ENCODE results near the gene UBE2L3.

Gene UBE2L3

GRCh38 chr22:21646608-21647590 is 79.4 kb downstream of the UBE2L3 start:
- peak; percentile 73 for DNase-seq (ENCODE audit: low spot score)

DNA sequence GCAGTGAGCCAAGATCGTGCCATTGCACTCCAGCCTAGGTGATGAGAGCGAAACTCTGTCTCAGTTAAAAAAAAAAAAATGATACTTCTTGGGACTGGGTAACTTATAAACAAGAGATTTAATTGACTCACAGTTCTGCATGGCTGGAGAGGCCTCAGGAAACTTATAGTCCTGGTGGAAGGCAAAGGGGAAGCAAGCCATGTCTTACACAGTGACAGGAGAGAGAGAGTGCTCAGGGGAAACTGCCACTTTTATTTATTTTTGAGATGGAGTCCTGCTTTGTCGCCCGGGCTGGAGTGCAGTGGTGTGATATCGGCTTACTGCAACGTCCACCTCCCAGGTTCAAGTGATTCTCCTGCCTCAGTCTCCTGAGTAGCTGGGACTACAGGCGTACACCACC is 82.8 kb downstream of the UBE2L3 start:
- DNase-seq (ENCODE audit: low spot score), result no peak

DNA sequence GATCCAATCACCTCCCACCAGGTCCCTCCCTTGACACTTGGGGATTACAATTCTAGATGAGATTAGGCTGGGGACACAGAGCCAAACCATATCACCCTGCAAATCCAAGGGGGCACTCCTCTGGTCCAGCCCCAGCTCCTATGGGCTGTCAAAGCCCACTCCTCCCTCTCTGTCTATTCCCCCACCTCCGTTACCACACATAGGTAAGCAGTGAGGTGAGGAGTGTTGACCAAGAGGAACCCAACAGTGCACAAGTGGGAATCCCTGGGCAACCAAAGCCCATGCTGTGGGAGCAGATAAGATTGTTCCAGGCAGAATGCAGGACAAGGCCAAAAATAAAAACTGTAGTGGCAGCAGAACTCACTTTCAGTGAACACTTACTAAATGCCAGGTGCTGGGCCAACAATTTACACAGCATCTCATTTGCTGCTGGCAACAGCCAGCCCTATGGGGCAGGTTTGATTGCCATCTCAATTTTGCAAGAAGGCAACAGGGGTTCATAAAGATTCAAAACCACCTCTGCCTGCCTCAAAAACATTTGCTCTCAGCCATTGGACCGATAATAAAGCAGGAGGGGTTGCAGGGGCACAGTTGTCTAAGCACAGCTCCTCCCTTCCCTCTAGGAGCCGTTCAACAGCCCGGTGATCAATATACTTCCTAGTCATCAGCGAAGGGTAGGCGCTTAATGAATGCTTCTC is 83.5 kb downstream of the UBE2L3 start:
- DNase-seq (ENCODE audit: low spot score), result no peak

DNA sequence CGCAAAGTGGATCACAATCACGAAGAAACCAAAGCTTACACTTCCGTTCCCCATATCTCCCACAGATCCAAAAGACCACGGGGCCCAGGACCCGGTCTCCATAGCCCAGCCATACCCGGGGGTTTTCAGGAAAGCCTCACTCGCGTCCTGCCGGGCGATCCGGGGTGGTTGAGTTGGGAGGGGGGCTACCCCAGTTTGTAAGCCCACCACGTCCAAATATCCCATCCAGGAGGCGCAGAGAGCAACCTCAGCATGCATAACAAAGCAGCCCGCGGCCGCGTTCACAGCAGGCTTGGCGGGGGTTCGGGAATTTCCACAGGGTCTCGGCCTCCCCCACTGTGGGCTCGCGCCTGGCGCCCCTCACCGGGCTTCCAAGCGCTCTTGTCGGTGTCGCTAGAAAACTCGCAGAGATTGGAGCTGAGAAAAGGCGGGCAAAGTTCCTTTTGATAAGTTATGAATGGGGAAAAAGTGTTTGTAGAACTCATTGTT is 84.1 kb downstream of the UBE2L3 start:
- peak; percentile 31 for DNase-seq (ENCODE audit: low spot score)

DNA sequence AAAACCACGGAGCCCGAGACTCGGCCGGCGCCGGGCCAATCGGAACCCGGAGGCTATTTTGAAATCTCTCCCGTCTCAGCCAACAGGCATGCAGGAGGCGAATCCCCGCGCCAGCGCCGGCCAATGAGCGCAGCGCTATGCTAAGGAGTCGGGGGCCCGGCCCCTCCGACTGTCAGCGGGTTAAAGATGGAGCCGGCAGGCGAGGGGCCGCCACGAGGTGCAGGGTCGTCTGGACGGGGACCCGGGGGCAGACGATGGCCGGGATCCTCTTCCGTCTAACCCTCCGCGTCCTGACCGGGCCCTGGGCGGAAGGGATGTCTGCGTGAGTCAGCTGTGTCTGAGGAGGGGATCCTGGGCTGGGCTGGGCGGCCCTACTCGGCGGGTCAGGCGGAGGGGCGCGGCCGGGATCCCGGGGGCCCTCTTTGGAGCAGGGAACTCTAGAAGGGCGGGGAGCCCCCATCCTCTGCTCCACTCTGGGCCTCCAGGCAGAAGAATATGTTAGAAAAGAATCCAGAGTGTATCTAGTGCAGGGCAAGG is 84.6 kb downstream of the UBE2L3 start:
- peak; percentile 94 for DNase-seq (ENCODE audit: low spot score)

DNA sequence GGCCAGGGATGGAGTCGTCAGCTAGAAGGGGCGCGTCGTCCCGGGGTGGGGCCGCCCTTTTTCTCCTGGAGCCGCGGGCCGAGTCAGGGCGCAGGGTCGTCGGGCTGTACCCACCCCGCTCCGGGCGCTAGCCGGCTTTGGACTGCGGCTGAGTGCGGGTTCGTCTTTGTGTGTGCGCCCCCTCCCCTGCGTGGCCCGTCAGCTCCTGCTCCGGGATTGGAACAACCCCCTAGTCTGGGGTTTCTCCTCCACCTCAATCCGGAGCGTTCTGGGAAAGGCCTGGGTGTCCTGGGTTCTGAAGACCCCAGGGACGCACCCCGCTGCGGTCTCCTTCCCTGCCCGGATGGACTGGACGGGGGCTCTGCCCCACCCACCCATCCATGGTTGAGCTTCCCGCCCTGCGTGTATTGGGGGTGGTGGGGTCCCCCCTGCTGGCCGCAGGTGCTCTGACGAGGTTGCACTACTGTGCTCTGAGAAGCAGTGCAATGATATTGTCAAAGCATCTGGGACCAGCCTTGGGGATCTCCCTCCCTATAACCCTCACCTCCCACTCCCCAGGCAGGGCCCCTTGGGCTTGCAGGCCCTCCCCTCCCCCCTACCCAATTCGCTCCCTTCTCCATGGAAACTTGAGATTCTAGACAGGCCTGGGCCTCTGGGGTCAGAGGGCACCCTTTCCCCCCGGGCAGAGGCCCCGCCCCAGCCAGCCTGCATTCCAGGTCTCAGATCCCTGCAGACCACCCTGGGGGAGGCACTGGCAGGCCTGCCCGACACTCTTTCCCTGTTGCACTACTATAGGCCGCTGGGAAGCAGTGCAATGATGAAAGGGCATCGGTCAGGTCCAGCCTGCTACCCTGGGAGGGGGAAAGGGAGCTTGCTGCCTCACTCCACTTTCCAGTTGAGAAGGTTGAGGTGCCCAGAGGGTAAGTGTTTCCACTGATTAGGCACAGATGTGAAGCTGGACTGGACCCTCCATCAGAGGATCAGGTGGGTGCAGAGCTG is 85.3 kb downstream of the UBE2L3 start:
- no peak for DNase-seq (ENCODE audit: low spot score)

DNA sequence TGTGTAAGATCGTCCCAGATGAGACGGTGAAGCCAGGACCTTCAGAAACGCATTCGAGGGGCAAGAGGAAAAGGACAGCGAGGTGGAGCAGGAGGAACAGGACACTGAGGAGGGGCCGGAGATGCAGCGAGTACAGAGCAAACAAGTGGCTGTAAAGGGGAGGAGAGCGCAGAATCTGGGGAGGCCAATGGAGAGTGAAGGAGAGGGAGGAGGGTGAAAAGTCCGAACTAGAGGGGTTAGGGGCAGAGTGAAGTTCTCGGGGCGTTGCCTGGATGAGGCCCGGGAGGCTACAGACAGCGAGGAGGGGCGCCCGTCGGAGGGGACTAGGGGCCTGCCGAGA is 89.5 kb downstream of the UBE2L3 start:
- peak; percentile 42 for DNase-seq (ENCODE audit: low spot score)

GRCh38 chr22:21657360-21658032 is 90.0 kb downstream of the UBE2L3 start:
- peak; percentile 94 for DNase-seq (ENCODE audit: low spot score)

- no peak for DNase-seq (ENCODE audit: low spot score)
Observed at GRCh38 chr22:21659864-21660525, 92.5 kb downstream of the UBE2L3 start.

DNA sequence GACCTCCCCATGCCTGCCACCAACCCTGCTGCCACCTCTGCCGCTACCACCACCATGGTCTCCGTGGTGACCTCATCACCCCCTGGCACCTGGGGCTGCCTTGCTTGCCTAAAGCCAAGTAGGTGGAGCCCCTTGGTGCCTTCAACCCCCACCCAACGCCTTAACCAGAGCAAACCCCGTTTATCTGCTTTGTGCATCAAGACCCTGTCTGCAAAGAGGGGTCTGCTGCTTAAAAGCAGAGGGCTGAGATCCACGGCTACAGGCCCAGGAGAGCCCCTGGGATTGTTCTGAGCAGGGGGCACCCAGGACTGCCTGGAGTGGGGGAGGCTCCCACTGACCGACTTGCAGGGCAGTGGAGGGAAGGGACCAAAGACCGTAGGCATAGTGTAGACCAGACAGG is 93.4 kb downstream of the UBE2L3 start:
- DNase-seq (ENCODE audit: low spot score), result no peak

DNA sequence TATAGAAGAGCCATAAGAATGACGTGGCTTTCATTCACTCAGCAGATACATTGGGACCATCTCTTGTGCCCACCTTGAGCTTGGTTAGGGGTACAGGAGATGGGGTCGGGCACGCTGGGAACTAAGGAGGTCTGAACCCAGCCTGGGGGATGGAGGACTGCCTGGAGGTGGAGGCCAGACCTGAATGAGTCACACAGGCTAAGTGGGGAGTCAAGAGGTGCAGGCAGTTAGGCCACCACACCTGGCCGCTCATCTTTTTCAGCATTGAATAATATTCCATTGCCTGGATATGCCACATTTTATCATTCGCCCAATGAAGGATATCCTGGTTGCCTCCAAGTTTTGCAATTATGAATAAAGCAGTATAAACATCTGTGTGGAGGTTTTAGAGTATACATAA is 94.5 kb downstream of the UBE2L3 start:
- DNase-seq (ENCODE audit: low spot score), result no peak

- no peak for DNase-seq (ENCODE audit: low spot score)
Observed at GRCh38 chr22:21663738-21664137, 96.2 kb downstream of the UBE2L3 start.

DNA sequence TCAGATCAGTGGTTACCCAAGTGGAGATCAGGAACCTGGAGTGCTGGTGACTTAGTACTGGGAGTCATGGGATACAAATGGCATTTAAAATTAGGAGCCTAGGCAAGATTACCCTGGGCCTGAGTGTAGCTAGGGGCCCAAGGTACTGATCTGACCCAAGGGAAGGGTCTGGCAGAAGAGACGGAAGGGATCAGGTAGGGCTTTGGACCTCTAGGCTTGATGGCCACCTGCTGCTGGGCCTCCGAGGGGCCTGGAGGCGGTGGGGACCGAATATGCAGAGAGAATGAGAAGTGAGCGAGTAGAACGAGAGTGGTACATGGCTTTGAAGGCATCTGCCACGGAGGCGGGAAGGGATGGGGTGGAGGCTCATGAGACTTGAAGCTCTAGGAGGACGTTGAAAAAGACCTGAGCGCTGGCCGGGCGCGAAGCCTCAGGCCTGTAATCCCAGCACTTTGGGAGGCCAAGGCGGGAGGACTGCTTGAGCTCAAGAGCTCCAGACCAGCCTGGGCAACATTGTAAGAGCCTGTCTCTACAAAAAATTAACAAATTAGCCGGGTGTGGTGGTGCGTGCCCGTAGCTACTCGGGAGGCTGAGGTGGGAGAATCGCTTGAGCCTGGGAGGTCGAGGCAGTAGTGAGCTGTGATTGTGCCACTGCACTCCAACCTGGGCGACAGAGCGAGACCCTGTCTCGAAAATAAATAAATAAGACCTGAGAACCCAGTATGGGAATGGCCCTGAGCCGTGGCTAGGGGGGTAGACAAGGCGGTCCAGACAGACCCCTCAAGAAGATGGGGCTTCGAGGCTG is 97.7 kb downstream of the UBE2L3 start:
- DNase-seq (ENCODE audit: low spot score), result no peak

DNA sequence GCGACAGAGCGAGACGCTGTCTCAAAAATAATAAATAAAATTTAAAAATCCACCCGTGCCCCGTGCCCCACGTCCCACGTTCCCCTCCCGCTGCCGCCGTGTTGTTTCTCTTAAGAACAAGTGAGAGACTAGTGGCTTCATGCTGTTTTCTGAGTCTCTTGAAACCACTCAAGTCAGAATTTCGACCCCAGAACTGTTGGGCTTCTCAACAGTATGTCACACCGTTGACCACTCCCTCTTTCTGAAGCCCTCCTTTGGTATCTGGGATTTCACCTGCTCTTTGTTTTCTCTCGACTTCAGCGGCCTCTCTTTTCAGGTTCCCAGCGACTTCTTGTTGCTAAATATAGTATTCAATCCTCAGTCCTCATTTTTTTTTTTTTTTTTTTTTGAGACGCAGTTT is 99.3 kb downstream of the UBE2L3 start:
- DNase-seq (ENCODE audit: low spot score), result no peak

- no peak for DNase-seq (ENCODE audit: low spot score)
Observed at GRCh38 chr22:21669026-21669425, 101.5 kb downstream of the UBE2L3 start.

DNA sequence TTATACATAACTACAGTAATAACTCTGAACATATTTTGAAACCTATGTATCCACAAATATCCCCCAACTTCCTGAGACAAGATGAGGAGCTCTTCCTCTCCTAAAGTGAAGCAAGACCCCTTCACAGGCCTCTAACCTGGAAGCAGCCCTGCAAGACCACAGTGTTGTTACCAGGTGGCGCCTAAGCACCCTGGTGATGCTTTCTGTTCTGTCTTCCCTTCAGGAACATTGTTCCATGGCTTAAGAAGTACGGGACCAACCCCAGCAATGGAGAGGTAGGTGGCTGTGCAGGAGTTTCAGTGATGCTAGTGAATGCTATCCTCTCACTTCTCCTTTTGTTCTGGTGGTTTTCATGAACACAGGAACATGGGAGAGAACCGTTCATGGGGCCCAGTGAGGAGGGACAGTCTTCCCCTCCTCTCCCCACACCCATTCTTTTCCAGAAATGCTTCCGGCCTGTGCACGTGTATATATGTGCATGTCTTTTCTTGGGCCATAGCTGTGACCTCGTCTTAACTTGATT is 104.7 kb downstream of the UBE2L3 start:
- no peak for DNase-seq (ENCODE audit: low spot score)

All from HuH-7.5 (cell line).